Measurements from ENCODE around the gene RALGAPA2. TPM values are rescaled to one million over a fixed set of nuclear protein-coding genes. Genes with fewer than 3 reads are reported as not detected.

RALGAPA2 gene
- total RNA-seq, 1 experiment from 2014 or later = 7.4 TPM

- no peak for DNase-seq (ENCODE audit: low spot score)
Observed at GRCh38 chr20:20721489-20721888, 9.0 kb upstream of the RALGAPA2 start.

GRCh38 chr20:20720158-20720557, 7.7 kb upstream of the RALGAPA2 start:
- no peak for DNase-seq (ENCODE audit: low spot score)

- DNase-seq (ENCODE audit: low spot score) = no peak
Observed at GRCh38 chr20:20719411-20719810, 7.0 kb upstream of the RALGAPA2 start.

GRCh38 chr20:20713244-20713765, 861 bp upstream of the RALGAPA2 start:
- no peak for DNase-seq (ENCODE audit: low spot score)

- no peak for DNase-seq (ENCODE audit: low spot score)
Observed at GRCh38 chr20:20712004-20712473, 405 bp downstream of the RALGAPA2 start.

- DNase-seq (ENCODE audit: low spot score) = no peak
Observed at GRCh38 chr20:20711413-20711812, 1.0 kb downstream of the RALGAPA2 start.

- no peak for DNase-seq (ENCODE audit: low spot score)
Observed at GRCh38 chr20:20710443-20711315, 1.8 kb downstream of the RALGAPA2 start.

GRCh38 chr20:20709887-20710286, 2.6 kb downstream of the RALGAPA2 start:
- no peak for DNase-seq (ENCODE audit: low spot score)

- DNase-seq (ENCODE audit: low spot score) = no peak
Observed at GRCh38 chr20:20706285-20706684, 6.2 kb downstream of the RALGAPA2 start.

GRCh38 chr20:20702330-20703245, 9.9 kb downstream of the RALGAPA2 start:
- DNase-seq (ENCODE audit: low spot score) = no peak

- no peak for DNase-seq (ENCODE audit: low spot score)
Observed at GRCh38 chr20:20699917-20700316, 12.5 kb downstream of the RALGAPA2 start.

GRCh38 chr20:20699144-20699543, 13.3 kb downstream of the RALGAPA2 start:
- DNase-seq (ENCODE audit: low spot score) = no peak

GRCh38 chr20:20697325-20697845, 15.1 kb downstream of the RALGAPA2 start:
- DNase-seq (ENCODE audit: low spot score) = no peak

- DNase-seq (ENCODE audit: low spot score) = no peak
Observed at GRCh38 chr20:20695250-20695816, 17.1 kb downstream of the RALGAPA2 start.

- no peak for DNase-seq (ENCODE audit: low spot score)
Observed at GRCh38 chr20:20694591-20694990, 17.9 kb downstream of the RALGAPA2 start.

GRCh38 chr20:20692587-20692986, 19.9 kb downstream of the RALGAPA2 start:
- DNase-seq (ENCODE audit: low spot score) = no peak

- DNase-seq (ENCODE audit: low spot score) = no peak
Observed at GRCh38 chr20:20691477-20692235, 20.8 kb downstream of the RALGAPA2 start.

- no peak for DNase-seq (ENCODE audit: low spot score)
Observed at GRCh38 chr20:20690676-20691476, 21.6 kb downstream of the RALGAPA2 start.

- DNase-seq (ENCODE audit: low spot score) = no peak
Observed at GRCh38 chr20:20687319-20687718, 25.1 kb downstream of the RALGAPA2 start.

GRCh38 chr20:20685635-20686034, 26.8 kb downstream of the RALGAPA2 start:
- no peak for DNase-seq (ENCODE audit: low spot score)

Data from A172 (cell line).